ENCODE measurements around the gene SRSF3.
"Not testable (repeated sequence)": the region's sequence is repeated elsewhere in the genome, so short reads cannot be mapped to it uniquely, and the experiment has no call there.

SRSF3 gene

DNA sequence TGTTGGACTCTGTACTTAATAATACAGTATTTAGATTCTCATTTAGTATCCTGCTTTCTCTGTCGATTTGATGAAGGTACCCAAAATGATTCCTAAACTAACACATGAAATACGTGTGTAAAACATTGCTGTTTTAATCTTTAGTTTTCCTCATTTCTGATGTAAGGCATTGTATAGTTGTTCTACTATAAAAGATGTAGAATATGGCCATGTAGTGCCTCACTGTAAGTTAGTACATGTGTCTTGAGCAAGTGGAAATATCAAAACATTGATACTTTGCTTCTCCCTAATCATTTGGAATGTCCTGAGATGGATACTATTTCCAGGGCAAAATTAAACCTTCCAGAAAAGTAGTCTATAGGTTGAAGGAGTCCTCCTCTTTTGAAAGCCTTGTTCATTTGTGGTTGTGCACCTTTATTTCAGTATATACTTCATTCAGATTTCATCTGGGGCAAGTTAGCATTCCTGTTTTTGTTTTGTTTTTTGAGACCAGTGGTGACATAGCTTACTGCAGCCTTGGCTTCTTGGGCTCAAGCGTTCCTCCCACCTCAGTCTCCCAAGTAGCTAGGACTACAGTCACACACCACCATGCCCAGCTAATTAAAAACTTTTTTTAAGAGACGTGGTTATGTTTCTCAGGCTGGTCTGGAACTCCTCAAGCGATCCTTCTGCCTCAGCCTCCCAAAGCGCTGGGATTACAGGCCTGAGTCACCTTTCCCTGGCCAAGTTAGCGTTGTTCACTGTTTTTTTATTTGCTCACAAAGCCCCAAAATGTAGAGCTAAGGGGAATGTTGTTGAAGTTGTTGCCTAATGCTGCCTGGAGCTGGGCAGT, 11.6 kb downstream of the SRSF3 start:
- DNase-seq = no peak

DNA sequence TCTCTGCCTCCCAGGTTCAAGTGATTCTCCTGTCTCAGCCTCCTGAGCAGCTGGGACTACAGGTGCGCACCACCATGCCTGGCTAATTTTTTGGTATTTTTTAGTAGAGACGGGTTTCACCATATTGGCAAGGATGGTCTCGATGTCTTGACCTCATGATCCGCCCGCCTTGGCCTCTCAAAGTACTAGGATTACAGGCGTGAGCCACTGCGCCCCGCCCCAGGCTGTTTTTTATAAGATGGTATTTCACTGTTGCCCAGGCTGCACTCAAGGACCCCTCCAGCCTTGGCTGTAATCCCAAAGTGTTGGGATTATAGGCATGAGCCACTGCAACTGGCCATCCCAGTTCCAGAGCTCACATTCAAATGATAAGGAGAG, 13.1 kb downstream of the SRSF3 start:
- not testable (repeated sequence) for DNase-seq

DNA sequence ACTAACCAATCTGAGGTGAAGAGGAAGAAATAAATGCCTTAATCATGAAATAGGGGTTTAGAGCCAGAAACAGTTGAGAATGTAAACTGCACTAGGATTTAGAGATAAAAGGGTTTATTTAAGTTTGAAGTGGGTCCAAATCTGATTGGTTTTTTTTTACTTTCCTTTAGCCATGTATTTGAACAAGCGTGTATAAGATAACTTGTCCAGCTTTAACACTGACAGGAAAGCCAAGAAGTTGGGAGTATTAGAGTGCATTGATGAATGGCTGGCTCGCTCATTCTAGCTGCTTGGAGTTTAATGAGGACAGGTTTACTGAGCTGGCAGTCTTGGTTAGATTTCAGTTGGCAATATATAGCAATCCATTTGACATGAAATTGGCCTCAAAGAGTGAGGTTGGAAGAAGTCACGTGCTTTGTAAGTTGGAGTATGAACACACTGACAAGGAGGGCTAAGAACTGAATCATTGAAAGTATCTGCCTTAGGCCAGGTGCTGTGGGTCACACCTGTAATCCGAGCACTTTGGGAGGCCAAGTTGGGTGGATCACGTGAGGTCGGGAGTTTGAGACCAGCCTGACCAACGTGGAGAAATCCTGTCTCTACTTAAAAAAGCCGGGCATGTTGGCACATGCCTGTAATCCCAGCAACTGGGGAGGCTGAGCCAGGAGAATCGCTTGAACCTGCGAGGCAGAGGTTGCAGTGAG, 13.7 kb downstream of the SRSF3 start:
- DNase-seq = no peak

DNA sequence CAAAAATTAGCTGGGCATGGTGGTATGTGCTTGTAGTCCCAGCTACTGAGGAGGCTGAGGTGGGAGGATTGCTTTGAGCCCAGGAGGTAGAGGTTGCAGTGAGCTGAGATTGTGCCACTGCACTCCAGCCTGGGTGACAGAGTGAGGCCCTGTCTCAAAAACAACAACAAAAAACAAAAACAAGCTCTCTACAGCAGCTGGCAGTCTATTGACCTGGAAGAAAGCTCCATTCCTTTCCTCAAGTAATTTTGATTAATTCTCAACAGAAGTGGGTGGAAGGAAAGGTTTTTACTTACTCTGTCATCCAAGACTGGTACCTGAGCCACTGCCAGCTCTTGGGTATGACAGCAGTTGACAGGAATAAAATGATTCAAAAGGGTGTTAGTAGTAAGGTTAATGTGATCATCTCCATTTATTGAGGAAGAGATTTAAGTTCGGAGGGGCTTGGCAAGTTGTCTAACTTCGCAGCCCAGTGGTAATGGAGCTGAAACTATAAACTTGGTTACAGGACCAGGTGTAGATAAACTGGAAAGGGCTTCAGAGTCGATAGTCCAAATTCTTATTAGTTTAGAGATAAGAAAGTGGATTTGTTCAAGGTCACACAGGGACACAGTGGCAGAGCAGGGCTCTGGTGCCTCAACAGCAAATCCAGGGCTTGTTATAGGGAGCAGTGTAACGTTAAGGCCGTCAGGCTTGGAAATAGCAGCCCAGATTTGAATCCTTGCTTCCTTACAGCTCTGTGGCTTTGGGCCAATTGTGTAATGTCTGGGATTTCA, 14.8 kb downstream of the SRSF3 start:
- no peak for DNase-seq

DNA sequence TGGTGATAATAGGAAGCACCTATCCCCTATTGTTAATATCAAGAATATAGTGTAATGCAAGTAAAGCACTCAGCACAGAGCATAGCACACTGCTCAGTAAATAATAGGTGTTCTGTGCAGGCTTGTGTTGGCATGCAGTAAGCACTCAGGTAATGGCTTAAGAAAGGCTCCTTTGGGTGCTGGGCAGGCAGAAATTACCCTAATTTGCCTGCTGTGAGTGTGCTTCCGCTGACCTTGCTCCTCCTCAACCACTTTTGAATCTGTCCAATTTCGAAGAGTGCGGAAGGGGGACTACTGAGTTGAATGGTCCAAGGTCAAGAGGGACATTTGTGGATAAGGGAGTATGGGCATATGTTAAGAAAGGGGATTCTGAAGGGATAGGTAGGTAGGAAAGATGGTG, 15.4 kb downstream of the SRSF3 start:
- no peak for DNase-seq

DNA sequence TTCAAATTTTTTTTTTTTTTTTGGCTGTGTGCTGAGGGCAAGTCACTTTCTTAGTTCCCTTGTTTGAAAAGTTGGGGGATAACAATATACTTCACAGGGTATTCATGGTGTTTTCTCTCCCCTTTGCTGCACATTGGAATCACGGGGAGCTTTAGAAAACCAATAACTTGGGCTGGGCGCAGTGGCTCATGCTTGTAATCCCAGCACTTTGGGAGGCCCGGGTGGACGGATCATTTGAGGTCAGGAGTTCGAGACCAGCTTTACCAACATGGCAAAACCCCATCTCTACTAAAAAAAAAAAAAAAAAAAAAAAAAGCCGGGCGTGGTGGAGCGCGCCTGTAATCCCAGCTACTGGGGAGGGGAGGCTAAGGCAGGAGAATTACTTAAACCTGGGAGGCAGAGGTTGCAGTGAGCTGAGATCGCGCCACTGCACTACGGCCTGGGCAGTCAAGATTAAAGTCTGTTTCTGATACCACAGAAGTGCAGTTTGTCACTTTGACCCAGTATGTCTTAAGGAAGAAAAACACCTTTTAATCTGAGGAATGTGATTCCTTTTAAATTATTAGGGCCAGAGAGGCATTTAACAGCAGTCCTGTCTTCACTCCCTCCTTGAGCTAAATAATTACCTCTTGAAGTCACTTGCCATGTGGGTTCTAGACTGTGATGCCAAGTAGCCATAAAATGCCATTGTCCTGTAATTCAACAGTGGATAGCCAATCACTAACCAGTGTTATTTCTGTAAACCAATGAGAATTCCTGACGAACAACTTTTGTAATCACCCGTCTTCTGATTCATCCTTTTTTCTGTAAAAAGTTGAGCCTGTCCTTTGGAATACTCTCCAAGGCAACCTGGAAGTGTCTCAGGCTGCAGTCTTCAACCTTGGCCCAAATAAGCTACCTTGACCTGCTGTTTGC, 16.1 kb downstream of the SRSF3 start:
- no peak for DNase-seq

DNA sequence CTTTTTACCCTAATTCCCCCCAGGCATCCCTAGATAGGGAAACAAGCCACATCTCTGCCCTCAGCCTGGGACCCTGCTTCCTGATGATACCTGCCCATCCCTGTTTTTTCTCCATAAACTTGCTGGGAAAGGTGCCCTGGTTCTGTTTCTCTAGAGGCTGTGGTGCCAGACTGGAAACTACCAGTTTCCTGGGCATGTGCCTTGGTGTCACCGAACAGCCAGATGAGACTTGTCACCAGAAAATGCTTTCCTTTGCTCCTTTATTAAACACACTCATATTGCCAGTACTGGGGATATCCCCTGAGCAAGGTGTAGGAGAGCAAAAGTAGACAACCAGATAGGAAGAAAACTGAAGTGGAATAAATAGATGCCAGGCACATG, 16.8 kb downstream of the SRSF3 start:
- no peak for DNase-seq

DNA sequence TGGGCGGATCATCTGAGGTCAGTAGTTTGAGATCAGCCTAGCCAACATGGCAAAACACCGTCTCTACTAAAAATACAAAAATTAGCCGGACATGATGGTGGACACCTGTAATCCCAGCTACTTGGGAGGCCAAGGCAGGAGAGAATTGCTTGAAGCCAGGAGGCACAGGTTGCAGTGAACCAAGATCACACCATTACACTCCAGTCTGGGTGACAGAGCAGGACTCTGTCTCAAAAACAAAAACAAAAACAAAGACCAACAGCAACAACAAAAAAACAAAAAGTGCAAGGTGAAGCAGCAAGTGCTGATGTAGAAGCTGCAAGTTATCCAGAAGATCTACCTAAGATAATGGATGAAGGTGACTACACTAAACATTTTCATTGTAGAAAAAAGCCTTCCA, 17.5 kb downstream of the SRSF3 start:
- not testable (repeated sequence) for DNase-seq

DNA sequence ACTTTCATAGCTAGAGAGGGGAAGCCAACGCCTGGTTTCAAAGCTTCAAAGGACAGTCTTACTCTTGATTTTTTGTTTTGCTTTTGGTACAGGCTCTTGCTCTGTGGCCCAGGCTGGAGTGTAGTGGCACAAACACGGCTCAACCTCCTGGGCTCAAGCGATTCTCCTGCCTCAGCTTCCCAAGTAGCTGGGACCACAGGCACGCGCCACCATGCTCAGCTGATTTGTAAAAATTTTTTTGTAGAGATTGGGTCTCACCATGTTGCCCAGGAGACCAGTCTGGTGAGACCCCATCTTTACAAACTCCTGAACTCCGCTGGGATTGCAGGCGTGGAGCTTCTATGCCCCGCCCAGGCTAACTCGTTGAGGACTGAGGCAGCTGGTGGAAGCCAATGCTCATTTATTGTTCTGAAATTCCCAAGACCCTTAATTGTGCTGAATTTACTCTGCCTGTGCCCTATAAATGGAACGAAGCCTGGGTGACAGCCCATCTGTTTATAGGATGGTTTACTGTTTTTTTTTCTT, 18.0 kb downstream of the SRSF3 start:
- no peak for DNase-seq

DNA sequence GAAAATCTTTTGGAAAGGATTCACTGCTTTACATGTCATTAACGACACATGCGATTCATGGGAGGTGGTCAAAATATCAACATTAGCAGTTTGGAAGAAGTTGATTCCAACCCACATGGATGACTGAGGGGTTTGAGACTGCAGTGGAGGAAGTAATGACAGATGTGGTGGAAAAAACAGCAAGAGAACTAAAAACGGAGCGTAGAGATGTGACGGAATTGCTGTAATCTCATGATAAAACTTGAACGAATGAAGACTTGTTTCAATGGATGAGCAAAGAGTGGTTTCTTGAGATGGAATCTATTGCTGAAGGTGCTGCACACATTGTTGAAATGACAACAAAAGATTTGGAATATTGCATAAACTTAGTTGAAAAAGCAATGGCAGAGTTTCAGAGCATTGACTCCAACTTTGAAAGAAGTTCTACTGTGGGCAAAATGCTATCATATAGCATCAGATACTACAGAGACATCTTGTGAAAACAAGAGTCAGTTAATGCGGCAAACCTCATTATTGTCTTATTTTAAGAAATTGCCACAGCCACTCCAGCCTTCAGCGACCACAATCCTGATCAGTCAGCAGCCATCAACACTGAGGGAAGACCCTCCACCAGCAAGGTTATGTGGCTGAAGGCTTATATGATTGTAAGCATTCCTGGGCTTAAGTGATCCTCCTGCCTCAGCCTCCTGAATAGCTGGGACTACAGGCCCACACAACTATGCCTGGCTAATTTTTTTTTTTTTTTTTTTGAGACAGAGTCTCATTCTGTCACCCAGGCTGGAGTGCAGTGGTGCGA, 19.2 kb downstream of the SRSF3 start:
- no peak for DNase-seq

DNA sequence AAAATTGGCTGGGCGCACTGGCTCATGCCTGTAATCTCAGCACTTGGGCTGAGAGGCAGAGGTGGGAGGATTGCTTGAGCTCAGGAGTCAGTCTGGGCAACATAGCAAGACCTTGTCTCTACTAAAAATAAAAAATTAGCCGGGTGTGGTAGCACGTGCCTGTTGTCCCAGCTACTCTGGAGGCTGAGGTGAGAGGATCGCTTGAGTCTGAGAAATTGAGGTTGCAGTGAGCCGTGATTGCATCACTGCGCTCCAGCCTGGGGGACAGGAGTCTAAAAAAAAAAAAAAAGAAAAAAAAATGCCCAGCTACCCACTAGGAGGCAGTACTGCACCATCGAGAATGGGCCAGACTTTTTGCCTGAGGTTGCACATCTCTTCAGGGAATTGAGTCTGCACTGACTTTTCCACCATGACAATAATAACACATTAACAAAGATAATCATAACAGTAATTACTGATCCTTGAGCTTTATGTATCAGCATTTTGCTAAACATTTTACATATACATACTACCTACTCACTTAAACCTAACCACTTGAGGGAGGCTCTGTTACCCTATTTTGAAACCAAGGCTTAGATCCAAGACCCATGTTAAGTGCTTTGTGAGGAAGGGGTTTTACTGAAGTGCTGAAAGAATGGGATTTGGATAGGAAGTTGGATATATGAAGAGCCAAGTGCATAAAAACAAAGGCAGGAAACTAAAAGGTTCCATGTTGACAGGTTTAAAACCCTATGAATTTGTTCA, 21.0 kb downstream of the SRSF3 start:
- no peak for DNase-seq

DNA sequence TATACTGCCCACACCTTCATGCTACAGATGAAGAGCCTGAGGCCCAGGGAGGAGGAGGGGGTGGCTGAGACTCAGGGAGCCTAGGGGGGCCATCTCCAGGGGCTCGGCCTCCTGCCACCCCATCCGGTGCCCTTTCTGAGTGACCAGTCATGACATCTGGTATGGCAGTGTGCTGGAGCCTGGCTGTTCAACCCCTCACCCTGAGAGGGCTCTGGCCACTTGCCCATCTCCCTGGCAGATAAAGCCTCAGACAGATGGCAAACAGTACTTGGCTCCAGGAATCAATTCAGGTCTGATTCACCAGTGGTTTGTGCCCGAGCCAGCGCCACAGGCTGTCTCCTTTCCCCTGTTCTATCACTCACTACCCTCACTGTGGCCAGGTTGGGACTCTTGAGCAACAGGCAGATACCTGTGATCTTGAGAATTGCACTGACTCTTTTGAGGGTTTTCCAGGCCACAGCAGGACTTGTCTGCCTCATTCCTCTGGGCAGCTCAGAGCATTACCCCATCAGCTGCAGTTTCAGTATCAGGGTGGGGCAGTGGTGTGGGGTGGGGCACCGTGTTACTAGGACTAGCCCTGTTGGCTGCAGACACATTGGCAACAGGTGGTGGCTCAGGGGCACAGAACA, 22.8 kb downstream of the SRSF3 start:
- no peak for DNase-seq

DNA sequence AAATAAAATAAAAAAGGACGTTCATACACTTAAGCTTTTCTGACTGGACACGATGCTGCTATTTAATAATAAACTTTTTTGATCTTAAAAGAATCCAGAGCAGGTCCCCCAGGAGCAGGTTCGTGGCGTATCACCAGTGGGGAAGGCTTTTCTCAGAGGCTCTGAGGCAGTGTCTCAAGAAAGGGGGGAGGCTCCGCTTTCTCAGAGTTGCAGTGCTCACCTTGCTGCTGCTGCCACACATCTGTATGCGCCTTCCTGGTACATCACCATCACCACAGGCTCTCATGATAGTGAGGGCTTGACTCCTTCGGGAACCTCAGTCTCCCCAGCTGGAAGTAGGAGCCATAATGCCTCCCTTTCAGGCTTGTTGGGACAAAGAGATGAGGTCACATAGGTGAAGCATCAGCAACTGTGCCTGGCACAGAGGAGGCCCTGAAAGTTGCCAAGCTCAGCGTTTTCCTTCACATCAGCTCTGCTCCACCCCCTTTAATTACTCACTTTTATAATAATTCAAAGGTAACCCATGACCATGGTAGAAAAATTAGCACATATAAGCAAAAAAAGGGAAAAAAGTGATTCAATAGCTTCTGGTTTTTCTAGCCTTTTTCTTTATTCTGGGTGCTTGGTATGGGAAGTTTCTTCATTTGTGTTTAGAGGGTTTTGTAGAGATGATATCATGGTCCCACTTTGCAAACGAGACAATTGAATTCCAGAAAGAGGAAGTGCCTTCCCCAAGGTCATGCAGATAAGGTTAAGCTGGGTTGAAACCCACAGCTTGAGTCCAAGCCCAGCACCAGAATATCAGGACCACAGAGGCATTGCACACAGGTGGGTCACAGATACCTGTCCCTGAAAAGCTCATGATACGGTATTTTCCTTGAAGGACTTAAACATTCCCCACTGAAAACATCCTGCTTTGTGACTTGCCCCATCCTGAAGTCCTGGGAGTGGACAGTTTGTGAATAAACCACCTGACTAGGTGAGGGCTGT, 24.5 kb downstream of the SRSF3 start:
- DNase-seq = no peak

DNA sequence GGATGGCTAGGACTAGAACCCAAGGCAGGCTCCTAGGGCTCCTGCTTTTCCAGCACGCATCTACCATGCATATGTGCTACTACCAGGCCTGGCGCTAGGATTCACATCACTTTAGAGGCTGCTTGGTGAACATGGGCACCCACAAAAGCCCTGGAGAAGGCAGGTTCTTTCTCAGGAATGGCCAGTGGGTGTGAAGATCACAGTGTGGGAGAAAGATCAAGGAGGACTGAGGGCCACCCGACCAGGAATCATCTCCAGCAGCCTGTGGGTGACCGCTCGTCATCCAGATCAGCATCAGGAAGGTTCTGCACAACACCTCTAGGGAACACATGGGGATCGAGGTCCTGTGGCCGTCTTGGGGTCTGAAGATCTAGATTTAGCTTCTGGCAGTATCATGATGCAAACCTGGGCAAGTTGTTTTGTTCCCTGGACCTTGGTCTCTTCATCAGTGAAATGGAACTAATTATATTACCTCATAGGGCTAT, 27.3 kb downstream of the SRSF3 start:
- DNase-seq = no peak

DNA sequence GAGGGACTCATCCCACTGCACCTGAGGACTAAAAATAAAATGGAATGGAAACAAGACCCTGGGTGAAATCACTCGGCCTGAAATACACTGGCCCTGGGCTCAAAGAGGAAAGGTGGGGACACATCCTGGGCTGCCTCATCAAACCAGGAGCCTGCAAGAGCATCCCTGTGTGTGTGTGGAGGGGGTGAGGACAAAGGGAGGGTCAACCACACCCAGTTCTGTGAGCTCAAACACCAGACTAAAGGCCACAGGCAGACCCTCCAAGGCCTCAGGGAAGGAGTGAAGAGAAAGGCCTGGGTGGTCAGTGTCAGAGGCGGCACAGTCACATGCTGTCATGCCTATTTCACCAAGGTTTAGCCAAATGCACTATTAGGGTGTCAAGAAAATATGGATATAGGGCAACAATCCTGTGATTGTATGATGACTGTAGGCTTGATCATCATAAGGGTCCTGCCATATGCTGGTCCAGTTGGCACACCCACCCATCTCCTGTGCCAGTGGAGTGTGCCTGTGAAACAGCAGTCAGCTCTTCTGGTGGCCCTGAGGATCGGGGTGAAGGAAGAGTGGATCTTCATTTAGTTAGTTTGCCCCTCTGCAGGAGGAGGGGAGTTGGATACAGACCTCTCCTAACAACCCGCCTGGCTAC, 28.9 kb downstream of the SRSF3 start:
- DNase-seq = no peak

DNA sequence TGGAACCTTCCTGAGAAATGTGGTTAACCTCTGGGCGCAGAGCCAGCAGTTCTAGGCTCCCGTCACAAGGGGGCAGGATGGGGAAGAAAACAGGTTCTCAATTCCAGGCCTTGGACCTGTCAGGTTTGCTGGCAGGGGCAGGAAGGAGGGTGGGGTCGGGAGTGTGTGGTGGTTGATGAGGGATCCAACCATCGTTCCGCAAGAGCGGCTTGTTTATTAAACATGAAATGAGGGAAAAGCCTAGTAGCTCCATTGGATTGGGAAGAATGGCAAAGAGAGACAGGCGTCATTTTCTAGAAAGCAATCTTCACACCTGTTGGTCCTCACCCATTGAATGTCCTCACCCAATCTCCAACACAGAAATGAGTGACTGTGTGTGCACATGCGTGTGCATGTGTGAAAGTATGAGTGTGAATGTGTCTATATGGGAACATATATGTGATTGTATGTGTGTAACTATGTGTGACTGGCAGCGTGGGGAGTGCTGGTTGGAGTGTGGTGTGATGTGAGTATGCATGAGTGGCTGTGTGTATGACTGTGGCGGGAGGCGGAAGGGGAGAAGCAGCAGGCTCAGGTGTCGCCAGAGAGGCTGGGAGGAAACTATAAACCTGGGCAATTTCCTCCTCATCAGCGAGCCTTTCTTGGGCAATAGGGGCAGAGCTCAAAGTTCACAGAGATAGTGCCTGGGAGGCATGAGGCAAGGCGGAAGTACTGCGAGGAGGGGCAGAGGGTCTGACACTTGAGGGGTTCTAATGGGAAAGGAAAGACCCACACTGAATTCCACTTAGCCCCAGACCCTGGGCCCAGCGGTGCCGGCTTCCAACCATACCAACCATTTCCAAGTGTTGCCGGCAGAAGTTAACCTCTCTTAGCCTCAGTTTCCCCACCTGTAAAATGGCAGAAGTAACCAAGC, 29.6 kb downstream of the SRSF3 start:
- peak; percentile 11 for DNase-seq

Measured in NCI-H1048 (cell line).